GM23338 (cell line): ENCODE results near the gene MICALL2. TPM values are rescaled to one million over a fixed set of nuclear protein-coding genes. Genes with fewer than 3 reads are reported as not detected.
A peak's percentile ranks its signal among the peaks of the same experiment; 100 is the strongest.

Source experiments
- ATAC-seq: fragments of 200-7000 bp; cut with Tn5 transposase; 3 replicates; pipeline ENCODE4 v1.9.1; 2020
- DNase-seq: peaks from one replicate; pipeline ENCODE4 v3.0.0-alpha.2; 2015; ENCODE audit warnings: low spot score
- H2AFZ ChIP-seq: fragments of 200-600 bp; sonication (generic); 2 replicates; pipeline ENCODE4 v1.8.0; 2016; ENCODE audit warnings: antibody characterized with exemption, mild to moderate bottlenecking, moderate library complexity
- H3F3A ChIP-seq: fragments of 200-600 bp; sonication (generic); replicated peaks from 2 replicates; pipeline ENCODE4 v1.8.0; 2017; ENCODE audit warnings: antibody characterized with exemption, mixed run types, low read depth
- H3K27ac ChIP-seq: fragments of 200-600 bp; sonication (generic); 2 replicates; pipeline ENCODE4 v1.6.1; 2016; ENCODE audit warnings: low read depth
- H3K27me3 ChIP-seq: fragments of 200-600 bp; sonication (generic); 2 replicates; pipeline ENCODE4 v1.8.0; 2016; ENCODE audit warnings: mild to moderate bottlenecking, mixed run types, moderate library complexity; ENCODE audit not compliant: insufficient read depth
- H3K36me3 ChIP-seq: fragments of 200-600 bp; sonication (generic); 2 replicates; pipeline ENCODE4 v1.8.0; 2016; ENCODE audit warnings: mild to moderate bottlenecking; ENCODE audit not compliant: insufficient read depth
- H3K4me1 ChIP-seq: fragments of 200-600 bp; sonication (generic); 2 replicates; pipeline ENCODE4 v1.8.0; 2016; ENCODE audit warnings: mild to moderate bottlenecking, moderate library complexity; ENCODE audit not compliant: insufficient read depth
- H3K4me2 ChIP-seq: fragments of 200-600 bp; sonication (generic); 2 replicates; pipeline ENCODE4 v1.7.1; 2017; ENCODE audit warnings: mixed run types
- H3K4me3 ChIP-seq: fragments of 200-600 bp; sonication (generic); 2 replicates; pipeline ENCODE4 v1.6.1; 2016; ENCODE audit warnings: mixed run types
- H3K79me2 ChIP-seq: fragments of 200-600 bp; sonication (generic); replicated peaks from 2 replicates; pipeline ENCODE4 v1.8.0; 2017; ENCODE audit warnings: mild to moderate bottlenecking; ENCODE audit not compliant: insufficient read depth
- H3K9me2 ChIP-seq: fragments of 200-600 bp; sonication (generic); 2 replicates; pipeline ENCODE4 v1.8.0; 2017; ENCODE audit not compliant: insufficient read depth
- H4K20me1 ChIP-seq: fragments of 200-600 bp; sonication (generic); replicated peaks from 2 replicates; pipeline ENCODE4 v1.8.0; 2017; ENCODE audit warnings: mild to moderate bottlenecking; ENCODE audit not compliant: insufficient read depth
- H3K27ac Mint-ChIP-seq: 2 replicates; pipeline ENCODE4 v1.8.0; 2020; ENCODE audit warnings: inconsistent platforms, mild to moderate bottlenecking, moderate library complexity, mixed read lengths
- H3K27me3 Mint-ChIP-seq: 3 replicates; pipeline ENCODE4 v1.8.0; 2022; ENCODE audit warnings: low read depth, mild to moderate bottlenecking, moderate library complexity, mixed read lengths, inconsistent platforms; ENCODE audit not compliant: insufficient read depth, poor library complexity
- H3K36me3 Mint-ChIP-seq: 3 replicates; pipeline ENCODE4 v1.8.0; 2021; ENCODE audit warnings: low read depth, mild to moderate bottlenecking, inconsistent platforms, moderate library complexity, mixed read lengths
- H3K4me1 Mint-ChIP-seq: 3 replicates; pipeline ENCODE4 v1.8.0; 2020; ENCODE audit warnings: mild to moderate bottlenecking, inconsistent platforms, mixed read lengths
- H3K4me3 Mint-ChIP-seq: 3 replicates; pipeline ENCODE4 v1.8.0; 2021; ENCODE audit warnings: moderate library complexity, mild to moderate bottlenecking, inconsistent platforms, mixed read lengths
- H3K9me3 Mint-ChIP-seq: 3 replicates; pipeline ENCODE4 v1.8.0; 2020; ENCODE audit warnings: moderate library complexity, mild to moderate bottlenecking, inconsistent platforms, mixed read lengths
- EZH2 ChIP-seq: fragments of 200-600 bp; sonication (generic); IDR thresholded peaks from one replicate; pipeline ENCODE4 v1.8.0; 2017; ENCODE audit warnings: antibody characterized with exemption, mild to moderate bottlenecking, low read depth; ENCODE audit not compliant: unreplicated experiment
- EZH2phosphoT487 ChIP-seq: fragments of 200-600 bp; sonication (generic); IDR thresholded peaks from one replicate; pipeline ENCODE4 v1.8.1; 2018; ENCODE audit warnings: antibody characterized with exemption; ENCODE audit not compliant: unreplicated experiment
- NANOG ChIP-seq: IDR thresholded peaks from 2 replicates; pipeline ENCODE4 v1.6.1; 2016; ENCODE audit warnings: antibody characterized with exemption, borderline replicate concordance
- POLR2AphosphoS5 ChIP-seq: IDR thresholded peaks from 2 replicates; pipeline ENCODE4 v1.6.1; 2016; ENCODE audit warnings: antibody characterized with exemption, low read depth
- ZNF114 ChIP-seq: fragments of 250-450 bp; sonication (Bioruptor Pico); IDR thresholded peaks from 2 replicates; pipeline ENCODE4 v1.5.0; 2020; ENCODE audit warnings: mild to moderate bottlenecking, moderate library complexity
- ZNF331 ChIP-seq: fragments of 250-450 bp; sonication (Bioruptor Pico); IDR thresholded peaks from 2 replicates; pipeline ENCODE4 v1.5.0; 2020; ENCODE audit warnings: low read depth, mild to moderate bottlenecking, moderate library complexity
- ZNF462 ChIP-seq: fragments of 250-450 bp; sonication (Bioruptor Pico); IDR thresholded peaks from 2 replicates; pipeline ENCODE4 v1.5.0; 2020; ENCODE audit warnings: mild to moderate bottlenecking, moderate library complexity
- polyA plus RNA-seq: library from polyadenylated mRNA; unstranded; fragments of >200 nt; fragmentation: Nextera tagmentation; extraction: Ambion mirVana; gene quantifications from 2 replicates; pipeline ENCODE4 v1.2.1, GENCODE V29; 2016
- total RNA-seq: library from RNA; depleted of rRNA; stranded (reverse); fragments of >200 nt; shearing (Covaris generic); gene quantifications from 2 replicates; pipeline ENCODE4 v1.2.3, GENCODE V29; 2014
- TF ChIP-seq, protein P1 (sequence below), 2 experiments: fragments of 200-600 bp in 1 of 2; sonication (generic) in 1 of 2; conservative IDR thresholded peaks; 2 replicates each; pipeline versions ENCODE4 v1.5.1 to v1.6.1; 2016 to 2017; ENCODE audit warnings: antibody characterized with exemption in 2 of 2, low read depth in 2 of 2, mild to moderate bottlenecking in 2 of 2, moderate library complexity in 1 of 2
- TF ChIP-seq, protein P2 (sequence below): IDR thresholded peaks from one replicate; pipeline ENCODE4 v1.6.1; 2018; ENCODE audit warnings: antibody characterized with exemption; ENCODE audit not compliant: unreplicated experiment

Gene MICALL2
- total and polyA plus RNA-seq, 2 experiments from 2014 or later, result 7.0 to 13.0 TPM

DNA sequence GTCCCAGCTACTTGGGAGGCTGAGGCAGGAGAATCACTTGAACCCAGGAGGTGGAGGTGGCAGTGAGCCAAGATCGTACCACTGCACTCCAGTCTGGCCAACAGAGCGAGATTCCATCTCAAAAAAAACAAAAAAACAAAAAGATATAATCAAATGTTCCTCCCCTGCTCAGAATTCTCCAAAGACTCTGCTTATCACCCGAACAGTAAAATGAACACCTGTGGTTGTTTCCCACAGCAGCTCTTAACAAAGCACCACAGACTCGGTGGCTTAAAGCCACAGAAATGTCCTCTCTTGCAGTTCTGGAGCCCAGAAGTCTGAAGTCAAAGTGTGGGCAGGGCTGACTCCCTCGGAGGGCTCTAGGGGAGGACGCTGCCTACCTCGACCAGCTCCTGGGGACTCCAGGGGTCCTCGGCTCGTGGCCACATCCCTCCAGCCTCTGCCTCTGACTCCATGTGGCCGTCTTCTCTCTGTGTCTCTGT lies 49.0 kb upstream of the MICALL2 start (continued):
- TF ChIP-seq ZNF462 (CRISPR knock-in tag) (no peak), NANOG (no peak)

DNA sequence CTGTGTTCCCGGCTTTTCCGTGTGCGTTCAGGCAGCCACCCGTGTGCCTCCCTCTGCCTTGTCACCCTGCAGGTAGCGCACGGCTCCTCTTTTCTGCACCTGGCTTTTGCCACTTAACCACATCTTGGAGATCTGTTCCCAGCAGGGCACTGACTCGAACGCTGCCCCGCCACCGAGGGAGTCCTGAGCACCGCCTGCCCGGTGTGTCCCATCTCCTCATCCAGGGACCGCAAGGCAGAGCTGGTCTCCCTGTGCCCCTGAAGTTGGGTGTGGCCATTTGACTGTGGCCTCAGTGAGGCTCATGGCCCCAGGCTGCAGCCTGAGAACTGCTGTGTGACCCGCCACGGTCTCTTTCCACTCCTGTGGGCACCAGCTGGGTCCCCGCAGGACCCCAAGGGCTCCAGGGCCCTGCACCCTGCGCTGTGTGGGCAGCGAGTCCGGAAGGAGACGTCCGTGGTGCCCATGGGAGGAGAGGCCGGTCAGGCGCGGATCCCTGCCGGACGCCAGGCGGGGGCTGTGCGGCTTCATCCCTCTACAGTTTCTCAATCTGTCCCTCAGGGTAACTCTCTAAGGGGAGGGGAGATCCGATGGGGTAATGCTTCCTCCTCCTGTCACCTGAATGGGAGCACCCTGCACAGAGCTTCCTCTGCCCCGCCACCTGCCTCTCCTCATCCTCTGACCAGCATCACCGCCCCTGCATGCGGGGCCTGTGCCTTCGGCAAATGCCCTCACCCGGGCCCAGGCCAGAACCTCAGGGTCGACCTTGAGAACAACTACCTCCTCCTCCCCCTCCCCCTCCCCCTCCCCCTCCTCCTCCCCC lies 46.7 kb upstream of the MICALL2 start:
- Mint-ChIP-seq H3K27ac (0 out of 2 replicates have a peak overlapping the region, but pooled peaks have one; percentile 40), H3K36me3 (peaks cover 23% of the 10 kb centered on the region), H3K9me3 (no peaks in the 10 kb centered on the region), H3K4me1 (peaks cover 17% of the 10 kb centered on the region), H3K27me3 (peaks cover 23% of the 10 kb centered on the region), H3K4me3 (peak overlapping the region; percentile 55)
- no peak overlapping the region for H2AFZ ChIP-seq
- H3F3A ChIP-seq, result peaks cover 9% of the 10 kb centered on the region; the same call in 1 of the 2 replicates
- H3K4me3 ChIP-seq, result no peak overlapping the region
- no peak overlapping the region for H3K27ac ChIP-seq
- H3K79me2 ChIP-seq, result peaks cover 29% of the 10 kb centered on the region
- H3K27me3 ChIP-seq, result no peaks in the 10 kb centered on the region
- H4K20me1 ChIP-seq, result no peaks in the 10 kb centered on the region; the same call in 1 of the 2 replicates
- H3K9me2 ChIP-seq, result no peaks in the 10 kb centered on the region
- ATAC-seq (no peak), DNase-seq (no peak)
- H3K36me3 ChIP-seq, result peaks cover 4% of the 10 kb centered on the region; the same call in 1 of the 2 replicates
- no peaks in the 10 kb centered on the region; the same call in 1 of the 2 replicates for H3K4me1 ChIP-seq
- H3K4me2 ChIP-seq, result no peak overlapping the region
- TF ChIP-seq NANOG, result no peak
- TF ChIP-seq, protein P1, sequence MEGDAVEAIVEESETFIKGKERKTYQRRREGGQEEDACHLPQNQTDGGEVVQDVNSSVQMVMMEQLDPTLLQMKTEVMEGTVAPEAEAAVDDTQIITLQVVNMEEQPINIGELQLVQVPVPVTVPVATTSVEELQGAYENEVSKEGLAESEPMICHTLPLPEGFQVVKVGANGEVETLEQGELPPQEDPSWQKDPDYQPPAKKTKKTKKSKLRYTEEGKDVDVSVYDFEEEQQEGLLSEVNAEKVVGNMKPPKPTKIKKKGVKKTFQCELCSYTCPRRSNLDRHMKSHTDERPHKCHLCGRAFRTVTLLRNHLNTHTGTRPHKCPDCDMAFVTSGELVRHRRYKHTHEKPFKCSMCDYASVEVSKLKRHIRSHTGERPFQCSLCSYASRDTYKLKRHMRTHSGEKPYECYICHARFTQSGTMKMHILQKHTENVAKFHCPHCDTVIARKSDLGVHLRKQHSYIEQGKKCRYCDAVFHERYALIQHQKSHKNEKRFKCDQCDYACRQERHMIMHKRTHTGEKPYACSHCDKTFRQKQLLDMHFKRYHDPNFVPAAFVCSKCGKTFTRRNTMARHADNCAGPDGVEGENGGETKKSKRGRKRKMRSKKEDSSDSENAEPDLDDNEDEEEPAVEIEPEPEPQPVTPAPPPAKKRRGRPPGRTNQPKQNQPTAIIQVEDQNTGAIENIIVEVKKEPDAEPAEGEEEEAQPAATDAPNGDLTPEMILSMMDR (conservative IDR thresholded peaks at IDR 0.05; ENCODE audit: low read depth in 2 of 2), result no peak
- TF ChIP-seq EZH2phosphoT487, result no peak
- TF ChIP-seq EZH2, result no peak
- TF ChIP-seq, protein P2, sequence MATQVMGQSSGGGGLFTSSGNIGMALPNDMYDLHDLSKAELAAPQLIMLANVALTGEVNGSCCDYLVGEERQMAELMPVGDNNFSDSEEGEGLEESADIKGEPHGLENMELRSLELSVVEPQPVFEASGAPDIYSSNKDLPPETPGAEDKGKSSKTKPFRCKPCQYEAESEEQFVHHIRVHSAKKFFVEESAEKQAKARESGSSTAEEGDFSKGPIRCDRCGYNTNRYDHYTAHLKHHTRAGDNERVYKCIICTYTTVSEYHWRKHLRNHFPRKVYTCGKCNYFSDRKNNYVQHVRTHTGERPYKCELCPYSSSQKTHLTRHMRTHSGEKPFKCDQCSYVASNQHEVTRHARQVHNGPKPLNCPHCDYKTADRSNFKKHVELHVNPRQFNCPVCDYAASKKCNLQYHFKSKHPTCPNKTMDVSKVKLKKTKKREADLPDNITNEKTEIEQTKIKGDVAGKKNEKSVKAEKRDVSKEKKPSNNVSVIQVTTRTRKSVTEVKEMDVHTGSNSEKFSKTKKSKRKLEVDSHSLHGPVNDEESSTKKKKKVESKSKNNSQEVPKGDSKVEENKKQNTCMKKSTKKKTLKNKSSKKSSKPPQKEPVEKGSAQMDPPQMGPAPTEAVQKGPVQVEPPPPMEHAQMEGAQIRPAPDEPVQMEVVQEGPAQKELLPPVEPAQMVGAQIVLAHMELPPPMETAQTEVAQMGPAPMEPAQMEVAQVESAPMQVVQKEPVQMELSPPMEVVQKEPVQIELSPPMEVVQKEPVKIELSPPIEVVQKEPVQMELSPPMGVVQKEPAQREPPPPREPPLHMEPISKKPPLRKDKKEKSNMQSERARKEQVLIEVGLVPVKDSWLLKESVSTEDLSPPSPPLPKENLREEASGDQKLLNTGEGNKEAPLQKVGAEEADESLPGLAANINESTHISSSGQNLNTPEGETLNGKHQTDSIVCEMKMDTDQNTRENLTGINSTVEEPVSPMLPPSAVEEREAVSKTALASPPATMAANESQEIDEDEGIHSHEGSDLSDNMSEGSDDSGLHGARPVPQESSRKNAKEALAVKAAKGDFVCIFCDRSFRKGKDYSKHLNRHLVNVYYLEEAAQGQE, result no peak
- no peak for TF ChIP-seq ZNF331 (CRISPR knock-in tag)
- TF ChIP-seq POLR2AphosphoS5, result no peak
- no peak for TF ChIP-seq ZNF114 (CRISPR knock-in tag)
